ENCODE measurements around the gene SPDEF.

DNA sequence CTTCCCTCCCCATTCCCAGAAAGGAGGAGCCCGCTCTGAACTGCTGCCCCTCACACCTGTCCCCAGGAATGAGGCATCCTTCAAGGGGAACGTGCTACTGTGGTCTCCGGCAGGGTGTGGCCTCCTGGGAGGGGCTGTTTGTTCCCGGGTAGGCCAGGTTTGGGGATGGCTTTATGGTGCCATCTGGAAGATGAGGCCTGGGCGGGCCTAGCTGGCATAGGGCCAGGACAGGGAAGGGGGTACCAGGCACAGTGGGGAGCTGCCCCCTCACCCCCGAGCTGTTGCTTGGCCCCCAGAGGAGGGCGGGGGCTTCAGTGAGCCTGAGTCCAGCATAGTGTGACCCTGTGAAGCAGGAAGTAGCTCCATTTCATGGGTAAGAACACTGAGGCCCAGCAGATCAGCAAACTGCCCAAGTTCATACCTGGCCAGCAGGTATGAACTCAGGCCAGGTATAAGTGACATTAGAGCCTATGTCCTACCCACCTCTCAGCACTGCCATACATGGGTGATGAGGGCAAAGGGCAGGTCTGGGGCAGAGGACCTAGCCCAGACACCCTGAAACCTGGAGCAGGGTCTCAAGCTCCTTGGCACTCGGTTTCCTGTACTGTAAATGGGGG, 17.5 kb upstream of the SPDEF start:
- TF ChIP-seq, protein P1, sequence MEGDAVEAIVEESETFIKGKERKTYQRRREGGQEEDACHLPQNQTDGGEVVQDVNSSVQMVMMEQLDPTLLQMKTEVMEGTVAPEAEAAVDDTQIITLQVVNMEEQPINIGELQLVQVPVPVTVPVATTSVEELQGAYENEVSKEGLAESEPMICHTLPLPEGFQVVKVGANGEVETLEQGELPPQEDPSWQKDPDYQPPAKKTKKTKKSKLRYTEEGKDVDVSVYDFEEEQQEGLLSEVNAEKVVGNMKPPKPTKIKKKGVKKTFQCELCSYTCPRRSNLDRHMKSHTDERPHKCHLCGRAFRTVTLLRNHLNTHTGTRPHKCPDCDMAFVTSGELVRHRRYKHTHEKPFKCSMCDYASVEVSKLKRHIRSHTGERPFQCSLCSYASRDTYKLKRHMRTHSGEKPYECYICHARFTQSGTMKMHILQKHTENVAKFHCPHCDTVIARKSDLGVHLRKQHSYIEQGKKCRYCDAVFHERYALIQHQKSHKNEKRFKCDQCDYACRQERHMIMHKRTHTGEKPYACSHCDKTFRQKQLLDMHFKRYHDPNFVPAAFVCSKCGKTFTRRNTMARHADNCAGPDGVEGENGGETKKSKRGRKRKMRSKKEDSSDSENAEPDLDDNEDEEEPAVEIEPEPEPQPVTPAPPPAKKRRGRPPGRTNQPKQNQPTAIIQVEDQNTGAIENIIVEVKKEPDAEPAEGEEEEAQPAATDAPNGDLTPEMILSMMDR (IDR thresholded peaks at IDR 0.05; ENCODE audit: low read length): no peak
- TF ChIP-seq EZH2 (IDR thresholded peaks at IDR 0.05; ENCODE audit: borderline replicate concordance, low read length): no peak
